ENCODE measurements around the gene XAGE1B. TPM values are rescaled to one million over a fixed set of nuclear protein-coding genes. Genes with fewer than 3 reads are reported as not detected.
"Not testable (repeated sequence)": the region's sequence is repeated elsewhere in the genome, so short reads cannot be mapped to it uniquely, and the experiment has no call there.

XAGE1B gene
- total RNA-seq, 2 experiments from 2014 or later, result not detected

DNA sequence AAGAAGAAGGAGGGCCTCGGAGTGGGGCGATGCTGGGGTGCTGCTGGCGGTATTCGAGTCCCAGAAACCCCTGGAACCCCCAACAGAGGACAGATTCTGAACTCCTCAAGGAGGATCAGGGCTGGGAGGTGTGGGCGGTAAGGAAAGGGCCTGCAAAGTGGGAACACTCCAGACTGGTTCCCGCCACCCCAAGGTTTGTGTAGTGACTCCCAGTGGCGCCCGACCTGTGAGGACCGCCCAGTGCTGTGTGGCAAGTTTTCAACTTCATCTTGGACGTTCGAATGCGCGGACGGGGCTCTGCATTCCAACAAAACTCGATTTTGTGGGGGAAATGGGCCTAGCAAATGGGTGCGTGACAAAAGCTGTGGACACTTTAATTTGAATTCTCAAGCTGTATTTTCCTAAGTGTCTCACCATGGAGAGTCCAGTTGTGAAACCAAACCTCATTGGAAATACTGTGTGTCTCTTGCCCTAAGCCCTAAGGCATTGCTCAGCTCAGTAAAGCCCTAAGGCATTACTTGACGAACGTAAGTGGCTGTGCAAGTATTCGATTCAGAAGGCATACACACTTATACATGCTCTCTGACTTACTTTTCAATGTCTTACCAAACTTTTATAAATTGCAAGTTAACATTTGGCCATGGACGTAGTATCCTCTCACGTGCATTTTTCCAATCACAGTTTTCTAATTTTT, 27.4 kb upstream of the XAGE1B start:
- Histone ChIP-seq H4K20me1 (ENCODE audit: insufficient read depth, low read length) (no peaks in the 10 kb centered on the region), H3K4me2 (ENCODE audit: low read length) (no peak overlapping the region)
- intact Hi-C loops (cut with micrococcal nuclease; ENCODE audit: unreplicated experiment), result no loop called here

DNA sequence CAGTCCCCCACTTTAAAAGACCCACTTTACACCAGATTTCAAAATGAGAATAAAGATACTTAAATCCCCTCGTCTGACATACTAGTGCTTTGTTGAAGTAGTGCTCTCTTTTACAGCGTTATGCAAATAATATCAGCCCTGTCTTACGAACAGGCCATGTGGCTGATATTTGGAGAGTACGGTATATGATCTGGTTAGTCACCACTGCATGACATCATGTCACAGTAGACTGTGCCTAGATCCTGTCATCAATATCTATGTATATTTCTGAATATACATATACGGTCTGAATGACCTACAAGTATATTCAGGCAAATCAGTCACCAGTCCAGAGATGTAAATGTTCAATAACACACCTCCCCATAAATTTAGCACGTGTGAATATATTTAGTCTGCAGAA, 25.4 kb upstream of the XAGE1B start:
- POLR2A ChIA-PET, result no interaction called here
- BruUV-seq (replicated peaks), result no TSS peak
- intact Hi-C loops (cut with micrococcal nuclease; ENCODE audit: unreplicated experiment), result no loop called here
- Histone ChIP-seq H2AFZ (ENCODE audit: low read length) (no peak overlapping the region), H3K9me2 (ENCODE audit: insufficient read depth, low read length) (no peaks in the 10 kb centered on the region), H4K20me1 (ENCODE audit: insufficient read depth, low read length) (no peaks in the 10 kb centered on the region), H3K79me2 (ENCODE audit: insufficient read depth, low read depth, low read length) (no peaks in the 10 kb centered on the region), H3K4me3 (ENCODE audit: low read depth, low read length, poor library complexity, severe bottlenecking) (no peak overlapping the region), H3K9me3 (ENCODE audit: low read length) (no peaks in the 10 kb centered on the region), H3K4me1 (ENCODE audit: insufficient read depth, low read length, poor library complexity, severe bottlenecking) (no peaks in the 10 kb centered on the region), H3K27ac (ENCODE audit: low read depth, low read length, poor library complexity, severe bottlenecking) (no peak overlapping the region), H3K36me3 (ENCODE audit: insufficient read depth, low read length) (no peaks in the 10 kb centered on the region), H3K4me2 (ENCODE audit: low read length) (no peak overlapping the region)
- TF ChIP-seq EZH2phosphoT487 (IDR thresholded peaks at IDR 0.05; ENCODE audit: borderline replicate concordance, low read depth, low read length) (no peak), CTCF (conservative IDR thresholded peaks at IDR 0.05; ENCODE audit: low read length) (no peak)
- no peak for DNase-seq (ENCODE audit: low spot score)
- CTCF ChIA-PET (ENCODE audit: unreplicated experiment), result no interaction called here

More for the DNA sequence above, 27.4 kb upstream of the XAGE1B start:
- ChIA-PET CTCF (ENCODE audit: unreplicated experiment) (no interaction called here), POLR2A (no interaction called here)
- H3K4me1 ChIP-seq (ENCODE audit: insufficient read depth, low read length, poor library complexity, severe bottlenecking), result no peaks in the 10 kb centered on the region
- no peaks in the 10 kb centered on the region for H3K79me2 ChIP-seq (ENCODE audit: insufficient read depth, low read depth, low read length)
- DNase-seq (ENCODE audit: low spot score), result no peak
- no peak overlapping the region for H3K27ac ChIP-seq (ENCODE audit: low read depth, low read length, poor library complexity, severe bottlenecking)
- no peak overlapping the region for H2AFZ ChIP-seq (ENCODE audit: low read length)
- TF ChIP-seq CTCF (conservative IDR thresholded peaks at IDR 0.05; ENCODE audit: low read length) (no peak), EZH2phosphoT487 (IDR thresholded peaks at IDR 0.05; ENCODE audit: borderline replicate concordance, low read depth, low read length) (no peak)
- no peaks in the 10 kb centered on the region for H3K36me3 ChIP-seq (ENCODE audit: insufficient read depth, low read length)
- BruUV-seq (replicated peaks), result no TSS peak
- H3K4me3 ChIP-seq (ENCODE audit: low read depth, low read length, poor library complexity, severe bottlenecking), result no peak overlapping the region
- no peaks in the 10 kb centered on the region for H3K9me3 ChIP-seq (ENCODE audit: low read length)
- no peaks in the 10 kb centered on the region for H3K9me2 ChIP-seq (ENCODE audit: insufficient read depth, low read length)

- BruUV-seq (replicated peaks); H3K79me2 ChIP-seq (ENCODE audit: insufficient read depth, low read depth, low read length); POLR2A ChIA-PET; H3K4me1 ChIP-seq (ENCODE audit: insufficient read depth, low read length, poor library complexity, severe bottlenecking); H2AFZ ChIP-seq (ENCODE audit: low read length); H3K9me3 ChIP-seq (ENCODE audit: low read length); H3K4me2 ChIP-seq (ENCODE audit: low read length); H3K9me2 ChIP-seq (ENCODE audit: insufficient read depth, low read length); H3K36me3 ChIP-seq (ENCODE audit: insufficient read depth, low read length); DNase-seq (ENCODE audit: low spot score); H3K4me3 ChIP-seq (ENCODE audit: low read depth, low read length, poor library complexity, severe bottlenecking); intact Hi-C loops (cut with micrococcal nuclease; ENCODE audit: unreplicated experiment); H4K20me1 ChIP-seq (ENCODE audit: insufficient read depth, low read length); H3K27ac ChIP-seq (ENCODE audit: low read depth, low read length, poor library complexity, severe bottlenecking); CTCF ChIA-PET (ENCODE audit: unreplicated experiment): not testable (repeated sequence)
Observed at GRCh38 chrX:52541051-52541450, 24.2 kb upstream of the XAGE1B start.

DNA sequence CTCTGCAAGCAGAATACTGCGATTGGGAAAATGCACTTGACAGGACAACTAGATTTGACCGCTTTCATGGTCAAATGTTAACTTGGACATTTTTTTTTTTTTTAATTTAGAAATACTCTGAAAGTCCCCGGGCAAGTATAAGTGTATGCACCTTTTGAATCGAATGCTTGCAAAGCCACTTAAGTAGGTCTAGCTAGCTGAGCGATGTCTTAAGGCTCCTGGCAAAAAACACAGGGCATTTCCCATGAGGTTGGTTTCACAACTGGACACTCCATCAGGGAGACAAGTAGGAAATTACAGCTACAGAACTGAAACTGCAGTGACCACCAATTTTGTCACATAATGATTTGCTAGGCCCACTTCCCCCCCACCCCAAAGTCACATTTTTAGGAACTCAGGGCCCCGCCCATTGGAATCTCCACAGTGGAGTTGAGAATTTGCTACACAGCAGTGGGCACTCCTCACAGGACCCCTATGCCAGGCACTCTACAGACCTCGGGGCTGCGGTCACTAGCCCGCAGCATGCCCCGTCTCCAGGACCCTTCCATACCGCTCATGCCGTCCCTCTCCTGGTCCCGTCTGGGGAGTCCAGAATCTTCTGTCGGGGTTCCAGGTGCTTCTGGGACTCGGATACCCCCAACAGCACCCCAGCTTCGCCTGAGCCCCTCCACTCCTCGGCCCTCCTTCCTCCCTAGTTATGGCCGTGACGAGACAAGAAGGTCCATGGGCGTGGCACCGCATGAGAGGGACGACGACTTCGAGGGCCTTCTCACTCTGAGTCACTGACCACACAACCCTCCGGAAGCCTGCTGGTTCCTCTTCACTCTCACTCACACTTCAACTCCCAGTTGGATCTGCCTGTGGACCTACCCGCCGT, 515 bp downstream of the XAGE1B start:
- CTCF ChIA-PET (ENCODE audit: unreplicated experiment); H3K9me3 ChIP-seq (ENCODE audit: low read length); POLR2A ChIA-PET; H3K4me2 ChIP-seq (ENCODE audit: low read length); H3K9me2 ChIP-seq (ENCODE audit: insufficient read depth, low read length); DNase-seq (ENCODE audit: low spot score); H3K27ac ChIP-seq (ENCODE audit: low read depth, low read length, poor library complexity, severe bottlenecking); H3K4me3 ChIP-seq (ENCODE audit: low read depth, low read length, poor library complexity, severe bottlenecking); H3K4me1 ChIP-seq (ENCODE audit: insufficient read depth, low read length, poor library complexity, severe bottlenecking); H3K79me2 ChIP-seq (ENCODE audit: insufficient read depth, low read depth, low read length); H2AFZ ChIP-seq (ENCODE audit: low read length); H4K20me1 ChIP-seq (ENCODE audit: insufficient read depth, low read length); BruUV-seq (replicated peaks); intact Hi-C loops (cut with micrococcal nuclease; ENCODE audit: unreplicated experiment); H3K36me3 ChIP-seq (ENCODE audit: insufficient read depth, low read length): not testable (repeated sequence)

- H3K27ac ChIP-seq (ENCODE audit: low read depth, low read length, poor library complexity, severe bottlenecking); H3K36me3 ChIP-seq (ENCODE audit: insufficient read depth, low read length); H3K4me1 ChIP-seq (ENCODE audit: insufficient read depth, low read length, poor library complexity, severe bottlenecking); H3K9me2 ChIP-seq (ENCODE audit: insufficient read depth, low read length); H3K9me3 ChIP-seq (ENCODE audit: low read length); CTCF ChIA-PET (ENCODE audit: unreplicated experiment); H3K4me3 ChIP-seq (ENCODE audit: low read depth, low read length, poor library complexity, severe bottlenecking); H3K4me2 ChIP-seq (ENCODE audit: low read length); POLR2A ChIA-PET; BruUV-seq (replicated peaks); intact Hi-C loops (cut with micrococcal nuclease; ENCODE audit: unreplicated experiment); H2AFZ ChIP-seq (ENCODE audit: low read length); H4K20me1 ChIP-seq (ENCODE audit: insufficient read depth, low read length); DNase-seq (ENCODE audit: low spot score); H3K79me2 ChIP-seq (ENCODE audit: insufficient read depth, low read depth, low read length): not testable (repeated sequence)
Observed at GRCh38 chrX:52511126-52511525, 5.7 kb downstream of the XAGE1B start.

Data from OCI-LY7 (cell line).